ENCODE measurements around the gene DYTN.

The DYTN gene

GRCh38 chr2:206698811-206699210, 19.4 kb downstream of the DYTN start:
- DNase-seq (ENCODE audit: low read depth), result no peak

DNA sequence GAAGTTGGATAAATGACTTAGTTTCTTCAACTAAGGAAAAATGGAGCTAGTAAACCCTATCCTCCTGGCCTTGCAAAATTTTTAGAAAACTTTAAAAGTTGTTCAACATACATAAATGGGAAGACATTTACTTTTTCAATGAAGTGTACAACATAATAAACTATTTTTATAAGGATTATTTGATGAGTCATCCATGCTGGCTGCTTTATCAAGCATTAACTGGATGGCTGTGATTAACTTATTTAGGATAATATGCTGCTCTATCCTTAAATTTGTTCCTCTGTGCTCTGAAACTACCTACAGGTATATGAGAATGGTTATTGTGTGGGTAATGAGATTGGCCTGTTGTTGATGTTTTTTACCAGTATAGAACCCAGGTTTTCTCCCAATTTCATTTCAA, 21.3 kb downstream of the DYTN start:
- DNase-seq (ENCODE audit: low read depth), result no peak

GRCh38 chr2:206693399-206694137, 24.6 kb downstream of the DYTN start:
- DNase-seq (ENCODE audit: low read depth), result no peak

- DNase-seq (ENCODE audit: low read depth), result no peak
Observed at GRCh38 chr2:206692971-206693370, 25.2 kb downstream of the DYTN start.

GRCh38 chr2:206688990-206689389, 29.2 kb downstream of the DYTN start:
- DNase-seq (ENCODE audit: low read depth), result no peak

- DNase-seq (ENCODE audit: low read depth), result no peak
Observed at GRCh38 chr2:206688453-206688852, 29.7 kb downstream of the DYTN start.

GRCh38 chr2:206683546-206683945, 34.6 kb downstream of the DYTN start:
- DNase-seq (ENCODE audit: low read depth), result no peak

- no peak for DNase-seq (ENCODE audit: low read depth)
Observed at GRCh38 chr2:206670531-206671319, 47.5 kb downstream of the DYTN start.

DNA sequence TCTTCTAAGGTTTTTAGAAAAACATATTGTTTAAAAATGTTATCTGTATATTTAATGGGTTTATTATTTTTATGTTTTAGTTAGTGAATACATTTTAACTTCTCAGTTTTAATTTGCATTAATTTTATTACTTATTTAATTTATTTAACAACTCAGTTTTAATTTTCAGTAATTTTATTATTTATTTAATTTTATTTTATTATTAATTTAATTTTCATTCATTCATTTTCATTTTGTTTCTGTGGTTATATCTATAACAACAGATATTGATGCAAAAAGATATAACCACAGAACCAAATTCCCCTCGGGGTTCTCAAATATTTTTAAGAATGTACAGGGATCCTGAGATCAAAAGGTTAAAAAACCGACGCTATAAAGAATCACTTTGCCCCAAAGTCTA, 52.9 kb downstream of the DYTN start:
- no peak for DNase-seq (ENCODE audit: low read depth)

DNA sequence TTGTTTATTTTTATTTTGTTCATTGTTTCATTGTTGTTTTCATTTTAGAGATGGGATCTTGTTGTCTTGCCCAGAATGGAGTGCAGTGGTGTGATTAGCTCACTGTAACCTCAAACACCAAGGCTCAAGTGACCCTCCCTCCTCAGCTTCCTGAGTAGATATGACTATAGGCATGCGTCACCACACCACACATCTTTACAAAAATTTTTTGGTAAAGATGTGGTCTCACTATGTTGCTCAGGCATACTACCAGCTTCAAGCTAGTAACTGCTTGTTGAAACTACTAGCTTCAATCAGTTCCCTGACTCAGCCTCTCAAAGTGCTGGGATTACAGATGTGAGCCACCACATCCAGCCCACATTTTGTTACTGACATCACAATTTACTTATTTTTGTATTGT, 61.1 kb downstream of the DYTN start:
- no peak for DNase-seq (ENCODE audit: low read depth)

- no peak for DNase-seq (ENCODE audit: low read depth)
Observed at GRCh38 chr2:206647985-206648384, 70.2 kb downstream of the DYTN start.

GRCh38 chr2:206642075-206643025, 75.8 kb downstream of the DYTN start, which contains the start of gene FAM237A:
Gene FAM237A, plus strand, starts transcription at chr2:206642487. Its CDS starts 1,750 bp downstream, at chr2:206644237.
- no peak for DNase-seq (ENCODE audit: low read depth)

- no peak for DNase-seq (ENCODE audit: low read depth)
Observed at GRCh38 chr2:206641226-206641625, 77.0 kb downstream of the DYTN start.

- no peak for DNase-seq (ENCODE audit: low read depth)
Observed at GRCh38 chr2:206639636-206640035, 78.6 kb downstream of the DYTN start.

GRCh38 chr2:206635015-206635414, 83.2 kb downstream of the DYTN start:
- no peak for DNase-seq (ENCODE audit: low read depth)

GRCh38 chr2:206631340-206631739, 86.9 kb downstream of the DYTN start:
- no peak for DNase-seq (ENCODE audit: low read depth)

- no peak for DNase-seq (ENCODE audit: low read depth)
Observed at GRCh38 chr2:206627632-206628031, 90.6 kb downstream of the DYTN start.

- DNase-seq (ENCODE audit: low read depth), result no peak
Observed at GRCh38 chr2:206626108-206626507, 92.1 kb downstream of the DYTN start.

GRCh38 chr2:206619011-206619410, 99.2 kb downstream of the DYTN start:
- no peak for DNase-seq (ENCODE audit: low read depth)

- no peak for DNase-seq (ENCODE audit: low read depth)
Observed at GRCh38 chr2:206616151-206616550, 102.0 kb downstream of the DYTN start.

GRCh38 chr2:206615417-206616089, 102.6 kb downstream of the DYTN start:
- no peak for DNase-seq (ENCODE audit: low read depth)

DNA sequence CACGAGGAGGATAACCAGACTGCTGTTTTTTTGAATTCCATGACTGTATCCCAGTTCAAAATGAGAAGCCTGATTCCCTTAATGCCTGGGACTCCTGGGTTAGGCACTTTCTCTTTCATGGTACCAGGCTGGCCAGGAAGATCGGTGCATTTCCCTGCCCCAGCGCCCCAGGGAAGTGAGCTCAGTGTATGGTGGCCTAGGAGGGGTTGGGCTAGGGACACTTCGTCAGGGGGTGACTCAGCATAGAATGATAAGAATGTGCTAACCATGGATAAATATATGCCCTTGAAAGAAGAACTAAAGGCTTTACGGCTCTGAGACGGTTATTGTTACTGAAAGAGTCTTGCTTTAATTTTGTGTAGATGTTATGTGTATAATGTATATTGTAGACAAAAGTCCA, 103.4 kb downstream of the DYTN start:
- no peak for DNase-seq (ENCODE audit: low read depth)

Measured in stimulated activated CD8-positive, alpha-beta memory T cell treated with anti-CD3 and anti-CD28 coated beads, Interleukin-15, amount 100 ng/mL, for 24 hours (primary cell).